Astrocyte of the cerebellum (primary cell): ENCODE data around the gene SLC6A20.

Source experiments
- DNase-seq: peaks from one replicate; pipeline ENCODE4 v3.0.0-alpha.2; 2011; ENCODE audit warnings: low read depth
- H3K4me3 ChIP-seq: 2 replicates; pipeline ENCODE4 v1.5.1; 2011; ENCODE audit warnings: mild to moderate bottlenecking, low read depth, low read length, moderate library complexity
- in situ Hi-C: cut with HindIII; loops from 2 replicates; pipeline ENCODE4 v1.10.0; 2017; ENCODE audit warnings: low sequenced_read_pairs
- TF ChIP-seq, protein P1 (sequence below): IDR thresholded peaks from 2 replicates; pipeline ENCODE4 v1.5.1; 2012; ENCODE audit warnings: low read length, low read depth, moderate library complexity, mild to moderate bottlenecking; ENCODE audit errors: missing control alignments

The SLC6A20 gene

GRCh38 chr3:45716790-45717336, 79.5 kb downstream of the SLC6A20 start:
- in situ Hi-C loops, result no loop called here
- no peak overlapping the region for H3K4me3 ChIP-seq
- TF ChIP-seq, protein P1, sequence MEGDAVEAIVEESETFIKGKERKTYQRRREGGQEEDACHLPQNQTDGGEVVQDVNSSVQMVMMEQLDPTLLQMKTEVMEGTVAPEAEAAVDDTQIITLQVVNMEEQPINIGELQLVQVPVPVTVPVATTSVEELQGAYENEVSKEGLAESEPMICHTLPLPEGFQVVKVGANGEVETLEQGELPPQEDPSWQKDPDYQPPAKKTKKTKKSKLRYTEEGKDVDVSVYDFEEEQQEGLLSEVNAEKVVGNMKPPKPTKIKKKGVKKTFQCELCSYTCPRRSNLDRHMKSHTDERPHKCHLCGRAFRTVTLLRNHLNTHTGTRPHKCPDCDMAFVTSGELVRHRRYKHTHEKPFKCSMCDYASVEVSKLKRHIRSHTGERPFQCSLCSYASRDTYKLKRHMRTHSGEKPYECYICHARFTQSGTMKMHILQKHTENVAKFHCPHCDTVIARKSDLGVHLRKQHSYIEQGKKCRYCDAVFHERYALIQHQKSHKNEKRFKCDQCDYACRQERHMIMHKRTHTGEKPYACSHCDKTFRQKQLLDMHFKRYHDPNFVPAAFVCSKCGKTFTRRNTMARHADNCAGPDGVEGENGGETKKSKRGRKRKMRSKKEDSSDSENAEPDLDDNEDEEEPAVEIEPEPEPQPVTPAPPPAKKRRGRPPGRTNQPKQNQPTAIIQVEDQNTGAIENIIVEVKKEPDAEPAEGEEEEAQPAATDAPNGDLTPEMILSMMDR, result no peak
- DNase-seq, result no peak

- DNase-seq, result no peak
- in situ Hi-C loops, result no loop called here
- H3K4me3 ChIP-seq, result no peak overlapping the region
- TF ChIP-seq, protein P1, result no peak
These were observed 80.4 kb downstream of the SLC6A20 start for GRCh38 chr3:45715945-45716344.

GRCh38 chr3:45712434-45713110, 83.8 kb downstream of the SLC6A20 start:
- in situ Hi-C loops, result no loop called here
- TF ChIP-seq, protein P1, result no peak
- no peak overlapping the region for H3K4me3 ChIP-seq
- DNase-seq, result no peak

GRCh38 chr3:45711931-45712330, 84.4 kb downstream of the SLC6A20 start:
- no peak for DNase-seq
- no peak overlapping the region for H3K4me3 ChIP-seq
- TF ChIP-seq, protein P1, result no peak
- in situ Hi-C loops, result no loop called here

DNA sequence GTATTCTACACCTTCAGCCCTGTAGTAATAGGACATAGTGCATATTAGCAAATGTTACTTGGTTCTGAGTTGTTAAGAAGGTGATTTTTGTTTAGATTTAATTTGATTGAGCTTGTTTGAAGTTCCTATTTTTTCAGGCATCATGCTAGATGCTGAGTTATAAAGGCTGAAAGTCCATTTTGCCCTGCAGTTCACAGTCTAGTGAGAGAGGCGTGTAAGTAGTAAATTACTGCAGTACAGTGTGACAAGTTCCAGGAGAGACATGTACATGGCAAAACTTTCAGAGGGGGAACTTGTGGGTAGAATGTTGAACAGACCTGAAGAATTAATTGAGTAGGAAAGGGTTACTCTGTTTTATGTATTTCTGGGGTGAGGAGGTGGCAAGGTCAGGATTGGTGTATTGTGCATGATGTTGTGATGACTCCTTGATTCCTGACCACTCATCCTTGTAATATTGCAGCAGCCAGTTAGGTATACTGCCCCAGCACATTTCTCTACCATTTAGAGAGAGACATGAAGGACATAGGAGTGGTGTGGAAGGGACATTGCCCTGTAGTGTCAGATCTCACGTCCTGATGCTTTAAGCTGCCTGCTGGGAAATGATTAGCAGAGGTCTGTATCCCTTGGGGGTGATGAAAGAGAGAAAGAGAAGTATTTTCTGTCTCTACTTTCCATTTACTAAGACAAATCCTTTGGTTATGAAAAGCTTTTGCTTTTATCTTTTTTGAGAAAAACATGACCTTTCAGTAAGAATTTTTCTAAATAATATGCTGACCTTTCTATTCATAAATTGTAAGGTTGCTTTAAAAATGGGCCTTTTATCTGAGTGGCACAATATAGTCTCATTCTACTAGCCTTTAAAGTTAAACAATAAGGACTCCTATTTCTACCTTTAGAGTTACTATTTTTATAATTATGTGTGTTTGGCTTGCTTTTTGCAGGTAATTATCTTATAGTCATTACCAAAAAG, 90.2 kb downstream of the SLC6A20 start:
- TF ChIP-seq, protein P1, result no peak
- in situ Hi-C loops, result no loop called here
- no peak for DNase-seq
- no peak overlapping the region for H3K4me3 ChIP-seq
